Measurements from ENCODE around the gene CRHR1.

DNA sequence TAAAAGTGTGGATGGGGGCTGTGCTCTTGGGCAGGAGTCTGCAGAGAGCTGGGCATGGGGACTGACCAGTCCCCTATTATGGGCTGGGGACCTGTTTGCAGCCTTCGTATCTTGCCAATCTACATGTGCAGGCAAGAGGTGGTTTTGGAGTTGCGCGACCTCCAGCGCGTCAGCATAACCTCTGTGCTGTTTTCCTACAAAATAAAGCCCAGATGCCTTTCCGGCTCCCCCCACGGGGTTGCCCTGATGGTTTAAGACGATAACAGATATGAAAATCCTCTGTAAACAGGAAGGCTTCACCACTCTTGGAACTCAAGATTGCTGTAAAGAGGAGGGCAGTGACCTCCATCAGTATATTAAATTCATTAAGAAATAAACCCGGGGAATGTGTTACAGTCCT lies 44.1 kb downstream of the CRHR1 start:
- no peak for TF ChIP-seq EZH2phosphoT487 (IDR thresholded peaks at IDR 0.05; ENCODE audit: borderline replicate concordance, low read length)
- TF ChIP-seq, protein P1, sequence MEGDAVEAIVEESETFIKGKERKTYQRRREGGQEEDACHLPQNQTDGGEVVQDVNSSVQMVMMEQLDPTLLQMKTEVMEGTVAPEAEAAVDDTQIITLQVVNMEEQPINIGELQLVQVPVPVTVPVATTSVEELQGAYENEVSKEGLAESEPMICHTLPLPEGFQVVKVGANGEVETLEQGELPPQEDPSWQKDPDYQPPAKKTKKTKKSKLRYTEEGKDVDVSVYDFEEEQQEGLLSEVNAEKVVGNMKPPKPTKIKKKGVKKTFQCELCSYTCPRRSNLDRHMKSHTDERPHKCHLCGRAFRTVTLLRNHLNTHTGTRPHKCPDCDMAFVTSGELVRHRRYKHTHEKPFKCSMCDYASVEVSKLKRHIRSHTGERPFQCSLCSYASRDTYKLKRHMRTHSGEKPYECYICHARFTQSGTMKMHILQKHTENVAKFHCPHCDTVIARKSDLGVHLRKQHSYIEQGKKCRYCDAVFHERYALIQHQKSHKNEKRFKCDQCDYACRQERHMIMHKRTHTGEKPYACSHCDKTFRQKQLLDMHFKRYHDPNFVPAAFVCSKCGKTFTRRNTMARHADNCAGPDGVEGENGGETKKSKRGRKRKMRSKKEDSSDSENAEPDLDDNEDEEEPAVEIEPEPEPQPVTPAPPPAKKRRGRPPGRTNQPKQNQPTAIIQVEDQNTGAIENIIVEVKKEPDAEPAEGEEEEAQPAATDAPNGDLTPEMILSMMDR (conservative IDR thresholded peaks at IDR 0.05; ENCODE audit: low read depth, low read length) = no peak

Measured in PC-3 (cell line).